ENCODE results near the gene IL1F10. TPM values are rescaled to one million over a fixed set of nuclear protein-coding genes. Genes with fewer than 3 reads are reported as not detected.

IL1F10 gene
- total and polyA plus RNA-seq, 5 donors from 2014 or later: not detected

GRCh38 chr2:113114224-113114945 lies 46.6 kb downstream of the IL1F10 start:
- H3K27ac ChIP-seq (ENCODE audit: insufficient read depth, low read length, poor library complexity, severe bottlenecking): no peak overlapping the region
- Mint-ChIP-seq H3K27ac (no peak overlapping the region), H3K27me3 (peaks cover 4% of the 10 kb centered on the region), H3K4me3 (no peak overlapping the region), H3K36me3 (no peaks in the 10 kb centered on the region), H3K9me3 (peaks cover 0 to 1% (median 0%) of the 10 kb centered on the region in 7 donors), H3K4me1 (peaks cover 0 to 14% (median 9%) of the 10 kb centered on the region in 4 donors)
- no peak for ATAC-seq (ENCODE audit: low read depth in 2 of 2)
- no peak overlapping the region for H3K4me3 ChIP-seq (ENCODE audit: low read depth, low read length)
- no peaks in the 10 kb centered on the region for H3K27me3 ChIP-seq (ENCODE audit: control insufficient read depth, insufficient read depth, low read length)
- no peaks in the 10 kb centered on the region for H3K36me3 ChIP-seq (ENCODE audit: control insufficient read depth, insufficient read depth, low read length)
- DNase-seq: no peak
- H3K9me3 ChIP-seq (ENCODE audit: control insufficient read depth in 2 of 2, low read length in 2 of 2): no peaks in the 10 kb centered on the region
- H3K4me1 ChIP-seq (ENCODE audit: control insufficient read depth, insufficient read depth, low read length, poor library complexity, severe bottlenecking): peaks cover 16% of the 10 kb centered on the region

DNA sequence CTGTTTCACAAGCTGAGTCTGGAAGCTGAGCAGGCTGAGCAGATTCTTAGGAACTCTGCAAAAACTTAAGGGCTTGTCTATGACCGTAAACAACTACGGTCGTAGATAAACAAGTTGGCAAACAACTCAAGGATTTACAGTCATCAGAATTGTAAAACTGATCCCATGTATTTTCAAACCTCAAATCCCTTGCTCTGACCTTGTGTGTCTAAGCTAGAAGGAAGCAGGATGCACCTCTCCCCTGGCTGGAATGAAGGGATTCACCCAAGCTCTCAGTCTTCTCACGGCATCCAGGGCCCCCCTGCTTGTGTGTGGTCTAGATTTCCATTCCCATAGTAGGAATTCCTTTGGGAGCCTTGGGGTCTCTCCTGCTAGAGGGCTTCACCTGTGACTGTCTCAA lies 47.2 kb downstream of the IL1F10 start:
- Histone ChIP-seq H3K9me3 (ENCODE audit: control insufficient read depth in 2 of 2, low read length in 2 of 2) (no peaks in the 10 kb centered on the region), H3K4me1 (ENCODE audit: control insufficient read depth, insufficient read depth, low read length, poor library complexity, severe bottlenecking) (peaks cover 16% of the 10 kb centered on the region), H3K36me3 (ENCODE audit: control insufficient read depth, insufficient read depth, low read length) (no peaks in the 10 kb centered on the region), H3K27ac (ENCODE audit: insufficient read depth, low read length, poor library complexity, severe bottlenecking) (no peak overlapping the region), H3K27me3 (ENCODE audit: control insufficient read depth, insufficient read depth, low read length) (no peaks in the 10 kb centered on the region), H3K4me3 (ENCODE audit: low read depth, low read length) (no peak overlapping the region)
- Mint-ChIP-seq H3K27me3 (peaks cover 2% of the 10 kb centered on the region), H3K27ac (no peak overlapping the region), H3K4me3 (no peak overlapping the region), H3K36me3 (no peaks in the 10 kb centered on the region), H3K9me3 (peaks cover 0 to 1% (median 0%) of the 10 kb centered on the region in 7 donors), H3K4me1 (peaks cover 0 to 14% (median 9%) of the 10 kb centered on the region in 4 donors)
- ATAC-seq (ENCODE audit: low read depth in 2 of 2) (no peak), DNase-seq (no peak)

- peak overlapping the region in 1 of 4 donors; percentile 25 for H3K4me3 Mint-ChIP-seq
- no peaks in the 10 kb centered on the region for H3K27me3 ChIP-seq (ENCODE audit: control insufficient read depth, insufficient read depth, low read length)
- H3K9me3 Mint-ChIP-seq: peaks cover 0 to 1% (median 0%) of the 10 kb centered on the region in 7 donors
- peak overlapping the region in 1 of 3 donors; percentile 33 for H3K27ac Mint-ChIP-seq
- no peaks in the 10 kb centered on the region for H3K36me3 ChIP-seq (ENCODE audit: control insufficient read depth, insufficient read depth, low read length)
- DNase-seq (peak in 1 of 3 donors; percentile 31), ATAC-seq (ENCODE audit: low read depth in 2 of 2) (no peak)
- no peaks in the 10 kb centered on the region for H3K27me3 Mint-ChIP-seq
- no peak overlapping the region for H3K4me3 ChIP-seq (ENCODE audit: low read depth, low read length)
- no peaks in the 10 kb centered on the region for H3K36me3 Mint-ChIP-seq
- no peak overlapping the region for H3K27ac ChIP-seq (ENCODE audit: insufficient read depth, low read length, poor library complexity, severe bottlenecking)
- H3K4me1 ChIP-seq (ENCODE audit: control insufficient read depth, insufficient read depth, low read length, poor library complexity, severe bottlenecking): peaks cover 16% of the 10 kb centered on the region
- H3K4me1 Mint-ChIP-seq: peaks cover 0 to 17% (median 10%) of the 10 kb centered on the region in 4 donors
- H3K9me3 ChIP-seq (ENCODE audit: control insufficient read depth in 2 of 2, low read length in 2 of 2): no peaks in the 10 kb centered on the region
These were observed 48.6 kb downstream of the IL1F10 start for GRCh38 chr2:113116100-113116958.

DNA sequence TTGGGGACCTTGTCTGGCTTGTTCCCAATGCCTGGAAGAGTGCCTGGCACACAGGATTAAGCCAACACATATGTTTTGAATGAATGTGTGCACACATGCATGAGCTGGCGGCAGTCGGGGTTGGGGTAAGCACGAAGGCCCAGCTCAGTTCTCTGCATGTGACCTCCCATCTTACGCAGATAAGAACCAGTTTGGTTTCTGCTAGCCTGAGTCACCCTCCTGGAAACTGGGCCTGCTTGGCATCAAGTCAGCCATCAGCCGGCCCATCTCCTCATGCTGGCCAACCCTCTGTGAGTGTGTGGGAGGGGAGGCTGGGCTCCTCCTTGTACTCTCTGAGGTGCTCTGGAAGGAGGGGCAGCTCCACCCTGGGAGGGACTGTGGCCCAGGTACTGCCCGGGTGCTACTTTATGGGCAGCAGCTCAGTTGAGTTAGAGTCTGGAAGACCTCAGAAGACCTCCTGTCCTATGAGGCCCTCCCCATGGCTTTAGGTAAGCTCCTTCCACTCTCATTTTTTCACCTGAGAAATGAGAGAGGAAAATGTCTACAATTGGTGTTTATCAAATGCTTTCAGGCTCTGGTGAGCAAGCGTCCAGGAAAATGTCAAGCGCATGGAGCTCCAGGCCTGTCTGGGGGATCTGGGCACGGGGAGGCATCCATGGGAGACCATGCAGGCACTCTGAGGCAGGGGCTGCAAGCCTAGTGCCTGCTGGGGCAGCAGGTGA lies 49.9 kb downstream of the IL1F10 start:
- no peaks in the 10 kb centered on the region for H3K36me3 ChIP-seq (ENCODE audit: control insufficient read depth, insufficient read depth, low read length)
- H3K27ac ChIP-seq (ENCODE audit: insufficient read depth, low read length, poor library complexity, severe bottlenecking): no peak overlapping the region
- no peak overlapping the region for H3K4me3 ChIP-seq (ENCODE audit: low read depth, low read length)
- Mint-ChIP-seq H3K9me3 (peaks cover 0 to 1% (median 0%) of the 10 kb centered on the region in 7 donors), H3K4me3 (no peak overlapping the region), H3K27me3 (no peaks in the 10 kb centered on the region), H3K36me3 (no peaks in the 10 kb centered on the region), H3K4me1 (peaks cover 0 to 17% (median 10%) of the 10 kb centered on the region in 4 donors), H3K27ac (no peak overlapping the region)
- DNase-seq (peak in 1 of 3 donors; percentile 50), ATAC-seq (ENCODE audit: low read depth in 2 of 2) (peak in 1 of 2 donors; percentile 34)
- H3K27me3 ChIP-seq (ENCODE audit: control insufficient read depth, insufficient read depth, low read length): no peaks in the 10 kb centered on the region
- H3K4me1 ChIP-seq (ENCODE audit: control insufficient read depth, insufficient read depth, low read length, poor library complexity, severe bottlenecking): peaks cover 16% of the 10 kb centered on the region
- no peaks in the 10 kb centered on the region for H3K9me3 ChIP-seq (ENCODE audit: control insufficient read depth in 2 of 2, low read length in 2 of 2)

- DNase-seq: no peak
- peaks cover 1% of the 10 kb centered on the region for H3K27me3 Mint-ChIP-seq
- no peak overlapping the region for H3K27ac Mint-ChIP-seq
- H3K9me3 Mint-ChIP-seq: peaks cover 0 to 1% (median 0%) of the 10 kb centered on the region in 7 donors
- no peak overlapping the region for H3K4me3 Mint-ChIP-seq
- Histone ChIP-seq H3K36me3 (ENCODE audit: control insufficient read depth, insufficient read depth, low read length) (no peaks in the 10 kb centered on the region), H3K27ac (ENCODE audit: insufficient read depth, low read length, poor library complexity, severe bottlenecking) (no peak overlapping the region), H3K27me3 (ENCODE audit: control insufficient read depth, insufficient read depth, low read length) (no peaks in the 10 kb centered on the region), H3K4me3 (ENCODE audit: low read depth, low read length) (no peak overlapping the region), H3K9me3 (ENCODE audit: control insufficient read depth in 2 of 2, low read length in 2 of 2) (no peaks in the 10 kb centered on the region), H3K4me1 (ENCODE audit: control insufficient read depth, insufficient read depth, low read length, poor library complexity, severe bottlenecking) (peaks cover 16% of the 10 kb centered on the region)
- H3K36me3 Mint-ChIP-seq: no peaks in the 10 kb centered on the region
- peaks cover 0 to 17% (median 10%) of the 10 kb centered on the region in 4 donors for H3K4me1 Mint-ChIP-seq
- ATAC-seq (ENCODE audit: low read depth in 2 of 2): no peak
These were observed 50.5 kb downstream of the IL1F10 start for GRCh38 chr2:113118263-113118657.

DNA sequence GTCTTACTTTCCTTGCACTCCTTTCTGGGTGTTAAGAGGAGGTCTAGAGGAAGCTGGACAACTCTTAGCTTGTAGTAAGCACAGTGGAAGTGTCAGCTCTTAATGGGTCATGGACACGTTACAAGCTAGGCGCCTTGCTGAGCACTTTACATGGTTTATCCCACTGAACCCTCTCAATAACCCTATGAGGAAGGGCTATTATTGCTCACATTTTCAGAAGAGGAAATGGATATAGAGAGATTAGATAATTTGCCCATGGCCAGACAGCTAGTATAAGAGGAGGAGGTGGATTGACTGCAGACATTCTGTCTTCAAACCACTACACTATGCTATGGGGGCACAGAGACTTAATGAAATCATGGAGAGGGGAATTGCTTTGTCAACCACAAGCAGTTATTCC lies 51.3 kb downstream of the IL1F10 start:
- no peaks in the 10 kb centered on the region for H3K27me3 ChIP-seq (ENCODE audit: control insufficient read depth, insufficient read depth, low read length)
- DNase-seq (no peak), ATAC-seq (ENCODE audit: low read depth in 2 of 2) (no peak)
- Mint-ChIP-seq H3K4me3 (no peak overlapping the region), H3K27me3 (peaks cover 4% of the 10 kb centered on the region), H3K9me3 (peaks cover 0 to 1% (median 0%) of the 10 kb centered on the region in 7 donors), H3K36me3 (no peaks in the 10 kb centered on the region), H3K27ac (no peak overlapping the region), H3K4me1 (peaks cover 0 to 20% (median 13%) of the 10 kb centered on the region in 4 donors)
- peaks cover 16% of the 10 kb centered on the region for H3K4me1 ChIP-seq (ENCODE audit: control insufficient read depth, insufficient read depth, low read length, poor library complexity, severe bottlenecking)
- H3K27ac ChIP-seq (ENCODE audit: insufficient read depth, low read length, poor library complexity, severe bottlenecking): no peak overlapping the region
- H3K36me3 ChIP-seq (ENCODE audit: control insufficient read depth, insufficient read depth, low read length): no peaks in the 10 kb centered on the region
- H3K9me3 ChIP-seq (ENCODE audit: control insufficient read depth in 2 of 2, low read length in 2 of 2): no peaks in the 10 kb centered on the region
- no peak overlapping the region for H3K4me3 ChIP-seq (ENCODE audit: low read depth, low read length)

GRCh38 chr2:113120861-113121260 lies 53.1 kb downstream of the IL1F10 start:
- no peaks in the 10 kb centered on the region for H3K36me3 ChIP-seq (ENCODE audit: control insufficient read depth, insufficient read depth, low read length)
- H3K9me3 ChIP-seq (ENCODE audit: control insufficient read depth in 2 of 2, low read length in 2 of 2): no peaks in the 10 kb centered on the region
- H3K4me1 Mint-ChIP-seq: peaks cover 0 to 21% (median 14%) of the 10 kb centered on the region in 4 donors
- peaks cover 4% of the 10 kb centered on the region for H3K27me3 Mint-ChIP-seq
- no peak overlapping the region for H3K27ac ChIP-seq (ENCODE audit: insufficient read depth, low read length, poor library complexity, severe bottlenecking)
- peaks cover 10% of the 10 kb centered on the region for H3K4me1 ChIP-seq (ENCODE audit: control insufficient read depth, insufficient read depth, low read length, poor library complexity, severe bottlenecking)
- H3K36me3 Mint-ChIP-seq: no peaks in the 10 kb centered on the region
- DNase-seq (no peak), ATAC-seq (ENCODE audit: low read depth in 2 of 2) (no peak)
- no peak overlapping the region for H3K27ac Mint-ChIP-seq
- H3K27me3 ChIP-seq (ENCODE audit: control insufficient read depth, insufficient read depth, low read length): no peaks in the 10 kb centered on the region
- peaks cover 0 to 1% (median 0%) of the 10 kb centered on the region in 7 donors for H3K9me3 Mint-ChIP-seq
- H3K4me3 ChIP-seq (ENCODE audit: low read depth, low read length): no peak overlapping the region
- H3K4me3 Mint-ChIP-seq: no peak overlapping the region

All from CD4-positive, CD25-positive, alpha-beta regulatory T cell (primary cell).